ENCODE measurements around the gene DST.

- TF ChIP-seq CTCF (IDR thresholded peaks at IDR 0.05) = no peak
- no peak for TF ChIP-seq EZH2phosphoT487 (IDR thresholded peaks at IDR 0.05)
- TF ChIP-seq EZH2 (IDR thresholded peaks at IDR 0.05) = no peak
These were observed 114.8 kb downstream of the DST start for GRCh38 chr6:56527934-56528333.
